Type B pancreatic cell (in vitro differentiated cells): ENCODE measurements around the gene FHOD1. TPM values are rescaled to one million over a fixed set of nuclear protein-coding genes. Genes with fewer than 3 reads are reported as not detected.

Source experiments
- DNase-seq: peaks from one replicate; pipeline ENCODE4 v3.0.0; 2021; ENCODE audit warnings: mixed read lengths; ENCODE audit not compliant: unreplicated experiment; ENCODE audit errors: extremely low spot score
- H3K27ac Mint-ChIP-seq: 2 replicates; pipeline ENCODE4 v1.8.0; 2021; ENCODE audit warnings: mild to moderate bottlenecking, mixed read lengths
- H3K27me3 Mint-ChIP-seq: 2 replicates; pipeline ENCODE4 v1.8.0; 2021; ENCODE audit warnings: mixed read lengths
- H3K36me3 Mint-ChIP-seq: 2 replicates; pipeline ENCODE4 v1.8.0; 2021; ENCODE audit warnings: mixed read lengths
- H3K4me1 Mint-ChIP-seq: one replicate; pipeline ENCODE4 v1.8.0; 2021; ENCODE audit warnings: mixed read lengths; ENCODE audit not compliant: unreplicated experiment
- H3K4me3 Mint-ChIP-seq: 2 replicates; pipeline ENCODE4 v1.8.0; 2021; ENCODE audit warnings: mild to moderate bottlenecking, mixed read lengths
- H3K9me3 Mint-ChIP-seq: 2 replicates; pipeline ENCODE4 v1.8.0; 2021; ENCODE audit warnings: mixed read lengths
- total RNA-seq: library from RNA; stranded (reverse); gene quantifications from 2 replicates; pipeline ENCODE4 v1.2.1, GENCODE V29; 2021; ENCODE audit warnings: low replicate concordance
- TF ChIP-seq, protein P1 (sequence below): fragments of 200-600 bp; sonication (generic); conservative IDR thresholded peaks from 2 replicates; pipeline ENCODE4 v1.5.0; 2021; ENCODE audit warnings: antibody characterized with exemption, mild to moderate bottlenecking

Gene FHOD1
- total RNA-seq, 1 donor from 2014 or later: 34.7 TPM

DNA sequence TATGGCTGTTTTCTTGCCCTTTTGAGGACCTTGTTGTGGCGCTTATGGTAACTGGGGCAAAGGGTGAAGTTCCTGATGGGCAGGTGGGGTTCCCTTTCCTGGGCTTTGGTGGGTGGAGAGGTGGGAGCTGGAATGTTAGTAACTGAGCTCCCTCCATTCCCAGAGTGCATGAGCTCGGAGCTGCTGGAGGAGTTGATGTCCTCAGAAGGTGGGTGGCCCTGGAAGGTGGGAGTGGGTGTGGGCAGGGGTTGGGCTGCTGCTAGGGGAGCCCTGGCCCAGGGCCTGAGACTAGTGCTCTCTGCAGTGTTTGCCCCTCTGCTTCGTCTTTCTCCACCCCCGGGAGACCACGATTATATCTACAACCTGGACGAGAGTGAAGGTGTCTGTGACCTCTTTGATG, 49.6 kb downstream of the FHOD1 start:
- Mint-ChIP-seq H3K27me3 (no peaks in the 10 kb centered on the region), H3K4me3 (no peak overlapping the region), H3K36me3 (peaks cover 6% of the 10 kb centered on the region), H3K9me3 (no peaks in the 10 kb centered on the region), H3K27ac (no peak overlapping the region), H3K4me1 (peaks cover 2% of the 10 kb centered on the region)
- DNase-seq: no peak
- TF ChIP-seq, protein P1, sequence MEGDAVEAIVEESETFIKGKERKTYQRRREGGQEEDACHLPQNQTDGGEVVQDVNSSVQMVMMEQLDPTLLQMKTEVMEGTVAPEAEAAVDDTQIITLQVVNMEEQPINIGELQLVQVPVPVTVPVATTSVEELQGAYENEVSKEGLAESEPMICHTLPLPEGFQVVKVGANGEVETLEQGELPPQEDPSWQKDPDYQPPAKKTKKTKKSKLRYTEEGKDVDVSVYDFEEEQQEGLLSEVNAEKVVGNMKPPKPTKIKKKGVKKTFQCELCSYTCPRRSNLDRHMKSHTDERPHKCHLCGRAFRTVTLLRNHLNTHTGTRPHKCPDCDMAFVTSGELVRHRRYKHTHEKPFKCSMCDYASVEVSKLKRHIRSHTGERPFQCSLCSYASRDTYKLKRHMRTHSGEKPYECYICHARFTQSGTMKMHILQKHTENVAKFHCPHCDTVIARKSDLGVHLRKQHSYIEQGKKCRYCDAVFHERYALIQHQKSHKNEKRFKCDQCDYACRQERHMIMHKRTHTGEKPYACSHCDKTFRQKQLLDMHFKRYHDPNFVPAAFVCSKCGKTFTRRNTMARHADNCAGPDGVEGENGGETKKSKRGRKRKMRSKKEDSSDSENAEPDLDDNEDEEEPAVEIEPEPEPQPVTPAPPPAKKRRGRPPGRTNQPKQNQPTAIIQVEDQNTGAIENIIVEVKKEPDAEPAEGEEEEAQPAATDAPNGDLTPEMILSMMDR: no peak

DNA sequence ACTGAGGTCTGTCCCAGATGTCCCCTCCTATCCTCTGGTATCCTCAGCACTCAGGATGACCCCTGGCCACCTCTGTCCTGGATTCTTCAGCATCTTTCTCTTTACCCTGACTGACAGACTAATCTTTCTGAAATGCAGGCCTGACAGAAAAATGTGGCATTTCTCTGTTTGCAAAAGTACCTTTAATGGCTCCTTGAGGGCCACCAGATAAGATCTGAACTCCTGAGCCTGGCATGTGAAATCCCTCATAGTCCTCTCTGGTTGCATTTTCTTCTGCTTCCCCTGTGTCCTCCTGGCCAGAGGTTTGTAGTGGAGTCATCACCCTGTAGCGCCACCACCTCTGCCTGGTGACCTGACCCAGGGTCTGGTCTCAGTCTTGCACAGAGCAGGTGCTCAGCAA, 50.4 kb downstream of the FHOD1 start:
- no peak overlapping the region for H3K4me3 Mint-ChIP-seq
- DNase-seq: no peak
- H3K4me1 Mint-ChIP-seq: peaks cover 6% of the 10 kb centered on the region
- no peaks in the 10 kb centered on the region for H3K9me3 Mint-ChIP-seq
- TF ChIP-seq, protein P1: no peak
- H3K27me3 Mint-ChIP-seq: no peaks in the 10 kb centered on the region
- H3K27ac Mint-ChIP-seq: no peak overlapping the region
- peaks cover 6% of the 10 kb centered on the region for H3K36me3 Mint-ChIP-seq

DNA sequence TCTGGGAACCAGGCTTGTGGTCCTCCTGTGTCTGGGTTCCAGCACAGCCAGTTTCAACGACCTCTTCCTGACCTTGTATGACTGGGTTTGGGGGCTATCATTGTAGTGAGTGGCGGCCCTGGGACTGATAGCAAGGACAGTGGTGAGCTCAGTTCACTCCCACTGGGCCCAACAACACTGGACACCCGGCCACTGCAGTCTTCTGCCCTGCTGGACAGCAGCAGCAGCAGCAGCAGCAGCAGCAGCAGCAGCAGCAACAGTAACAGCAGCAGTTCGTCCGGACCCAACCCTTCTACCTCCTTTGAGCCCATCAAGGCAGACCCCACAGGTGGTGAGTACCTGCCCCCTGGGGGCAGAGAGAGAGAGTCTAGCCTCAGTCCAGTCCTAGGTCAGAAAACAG, 51.6 kb downstream of the FHOD1 start:
- Mint-ChIP-seq H3K36me3 (peaks cover 6% of the 10 kb centered on the region), H3K27me3 (no peaks in the 10 kb centered on the region), H3K4me1 (peaks cover 8% of the 10 kb centered on the region), H3K9me3 (no peaks in the 10 kb centered on the region), H3K27ac (peak overlapping the region; percentile 33), H3K4me3 (peak overlapping the region; percentile 65)
- TF ChIP-seq, protein P1: no peak
- no peak for DNase-seq

DNA sequence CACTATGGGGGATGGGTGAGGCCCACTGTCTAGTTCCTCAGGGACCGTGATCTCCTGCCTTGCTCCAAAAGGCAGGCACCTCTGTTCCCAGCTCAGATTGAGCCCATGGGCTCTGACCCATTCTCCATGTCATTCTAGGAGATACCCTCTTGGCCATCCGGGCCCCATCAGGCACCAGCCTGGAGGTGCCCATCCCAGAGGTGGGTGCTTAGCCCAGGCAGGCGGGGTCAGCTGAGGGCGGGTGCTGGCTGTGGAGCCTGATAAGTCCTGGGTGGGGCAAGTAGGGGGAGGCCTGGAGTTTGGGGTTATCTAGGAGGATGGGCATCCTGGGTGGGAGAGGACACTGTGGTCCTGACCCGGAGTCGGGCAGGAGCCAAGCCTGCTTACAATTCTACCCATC, 53.0 kb downstream of the FHOD1 start:
- peaks cover 8% of the 10 kb centered on the region for H3K4me1 Mint-ChIP-seq
- H3K36me3 Mint-ChIP-seq: peaks cover 6% of the 10 kb centered on the region
- no peak for DNase-seq
- TF ChIP-seq, protein P1: no peak
- H3K27me3 Mint-ChIP-seq: no peaks in the 10 kb centered on the region
- no peak overlapping the region for H3K27ac Mint-ChIP-seq
- H3K4me3 Mint-ChIP-seq: peak overlapping the region; percentile 91
- no peaks in the 10 kb centered on the region for H3K9me3 Mint-ChIP-seq

DNA sequence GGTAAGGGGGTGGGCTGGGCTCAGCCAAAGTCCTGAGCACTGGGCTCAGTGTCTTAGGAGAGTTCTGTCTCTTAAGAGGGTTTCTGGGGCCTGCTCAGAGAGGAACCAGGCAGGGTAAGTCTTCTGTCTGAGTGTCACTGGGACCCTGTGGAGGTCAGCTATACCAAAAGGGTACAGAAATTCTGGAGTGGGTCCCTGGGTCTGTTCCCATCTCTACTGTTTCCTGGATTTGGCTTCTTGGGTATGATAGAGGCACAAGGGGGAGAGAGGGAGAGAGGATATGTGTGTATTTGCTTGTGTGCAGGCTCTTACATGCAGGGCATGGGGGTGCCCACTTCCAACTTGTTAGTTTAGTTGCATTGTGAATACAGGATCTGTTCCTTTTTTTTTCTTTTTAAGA, 53.7 kb downstream of the FHOD1 start:
- Mint-ChIP-seq H3K4me3 (peak overlapping the region; percentile 91), H3K9me3 (no peaks in the 10 kb centered on the region), H3K4me1 (peaks cover 8% of the 10 kb centered on the region), H3K27ac (peak overlapping the region; percentile 29), H3K36me3 (peaks cover 6% of the 10 kb centered on the region), H3K27me3 (no peaks in the 10 kb centered on the region)
- DNase-seq: no peak
- TF ChIP-seq, protein P1: no peak

DNA sequence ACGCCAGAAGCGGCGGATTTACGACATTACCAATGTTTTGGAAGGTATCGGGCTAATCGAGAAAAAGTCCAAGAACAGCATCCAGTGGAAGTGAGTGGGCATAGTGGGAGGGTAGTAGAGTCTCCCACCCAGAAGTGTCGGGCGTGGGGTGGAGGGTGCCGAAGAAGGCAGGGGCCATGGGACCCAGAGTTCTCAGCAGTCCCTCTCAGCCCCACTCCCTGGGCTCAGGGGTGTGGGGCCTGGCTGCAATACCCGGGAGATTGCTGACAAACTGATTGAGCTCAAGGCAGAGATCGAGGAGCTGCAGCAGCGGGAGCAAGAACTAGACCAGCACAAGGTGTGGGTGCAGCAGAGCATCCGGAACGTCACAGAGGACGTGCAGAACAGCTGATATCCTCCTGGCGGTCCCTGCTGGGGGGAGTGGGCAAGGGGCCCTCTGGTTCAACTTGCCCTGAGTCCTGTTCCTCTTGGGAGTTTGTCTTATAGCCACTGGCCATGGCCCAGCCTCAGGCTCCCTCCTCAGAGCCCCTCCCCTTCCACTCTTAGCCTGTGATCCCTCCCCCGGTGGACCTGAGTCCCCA, 54.4 kb downstream of the FHOD1 start:
- Mint-ChIP-seq H3K27ac (peak overlapping the region; percentile 74), H3K4me1 (peaks cover 8% of the 10 kb centered on the region)
- TF ChIP-seq, protein P1: no peak

More for the DNA sequence above, 54.4 kb downstream of the FHOD1 start:
- H3K9me3 Mint-ChIP-seq: no peaks in the 10 kb centered on the region
- no peaks in the 10 kb centered on the region for H3K27me3 Mint-ChIP-seq
- no peak for DNase-seq
- peak overlapping the region; percentile 91 for H3K4me3 Mint-ChIP-seq
- H3K36me3 Mint-ChIP-seq: peaks cover 6% of the 10 kb centered on the region
